Neural cell (in vitro differentiated cells): ENCODE data around the gene GPATCH4.

Experiments used
- EZH2 ChIP-seq: fragments of 200-600, 300-800 bp; shearing (Covaris generic), sonication (generic); IDR thresholded peaks from 2 replicates; pipeline ENCODE4 v1.6.1; 2014; ENCODE audit warnings: antibody characterized with exemption, low read length, borderline replicate concordance, mild to moderate bottlenecking; ENCODE audit not compliant: insufficient read depth, poor library complexity, severe bottlenecking
- MXI1 ChIP-seq: fragments of 450-650 bp; conservative IDR thresholded peaks from 2 replicates; pipeline ENCODE4 v1.6.1; 2014; ENCODE audit warnings: antibody characterized with exemption, mild to moderate bottlenecking; ENCODE audit not compliant: poor library complexity, severe bottlenecking
- POLR2AphosphoS5 ChIP-seq: IDR thresholded peaks from 2 replicates; pipeline ENCODE4 v1.6.1; 2012
- SMC3 ChIP-seq: fragments of 450-650 bp; conservative IDR thresholded peaks from 2 replicates; pipeline ENCODE4 v1.6.1; 2014; ENCODE audit warnings: antibody characterized with exemption, mild to moderate bottlenecking, moderate library complexity; ENCODE audit not compliant: poor library complexity
- TAF1 ChIP-seq: IDR thresholded peaks from 2 replicates; pipeline ENCODE4 v1.6.1; 2012; ENCODE audit warnings: low read depth
- TF ChIP-seq, protein P1 (sequence below): fragments of 450-650 bp; IDR thresholded peaks from 2 replicates; pipeline ENCODE4 v1.5.1; 2014; ENCODE audit warnings: antibody characterized with exemption, mild to moderate bottlenecking, moderate library complexity; ENCODE audit not compliant: poor library complexity, severe bottlenecking

DNA sequence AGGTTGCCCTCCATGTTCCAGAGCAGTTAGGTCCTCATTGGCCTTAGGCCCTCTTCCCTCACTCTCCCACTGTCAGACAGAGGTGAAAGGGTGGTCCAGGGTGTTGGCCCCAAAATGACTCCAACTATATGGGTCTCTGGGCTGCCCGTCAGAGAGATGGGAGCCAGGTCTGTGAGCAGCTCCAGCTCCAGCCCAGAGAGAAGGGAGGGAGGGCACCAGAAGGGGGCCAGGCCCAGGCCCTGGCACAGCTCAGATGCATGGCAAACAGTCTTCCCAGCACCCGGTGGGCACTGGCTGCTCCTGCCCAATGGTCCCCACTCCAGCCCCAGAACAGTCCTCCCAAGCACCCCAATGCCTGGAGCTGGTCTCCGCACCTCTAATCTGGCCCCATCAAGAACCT is 42.9 kb upstream of the GPATCH4 start:
- TF ChIP-seq TAF1 (no peak), EZH2 (no peak), MXI1 (no peak), POLR2AphosphoS5 (no peak), SMC3 (no peak)
- TF ChIP-seq, protein P1, sequence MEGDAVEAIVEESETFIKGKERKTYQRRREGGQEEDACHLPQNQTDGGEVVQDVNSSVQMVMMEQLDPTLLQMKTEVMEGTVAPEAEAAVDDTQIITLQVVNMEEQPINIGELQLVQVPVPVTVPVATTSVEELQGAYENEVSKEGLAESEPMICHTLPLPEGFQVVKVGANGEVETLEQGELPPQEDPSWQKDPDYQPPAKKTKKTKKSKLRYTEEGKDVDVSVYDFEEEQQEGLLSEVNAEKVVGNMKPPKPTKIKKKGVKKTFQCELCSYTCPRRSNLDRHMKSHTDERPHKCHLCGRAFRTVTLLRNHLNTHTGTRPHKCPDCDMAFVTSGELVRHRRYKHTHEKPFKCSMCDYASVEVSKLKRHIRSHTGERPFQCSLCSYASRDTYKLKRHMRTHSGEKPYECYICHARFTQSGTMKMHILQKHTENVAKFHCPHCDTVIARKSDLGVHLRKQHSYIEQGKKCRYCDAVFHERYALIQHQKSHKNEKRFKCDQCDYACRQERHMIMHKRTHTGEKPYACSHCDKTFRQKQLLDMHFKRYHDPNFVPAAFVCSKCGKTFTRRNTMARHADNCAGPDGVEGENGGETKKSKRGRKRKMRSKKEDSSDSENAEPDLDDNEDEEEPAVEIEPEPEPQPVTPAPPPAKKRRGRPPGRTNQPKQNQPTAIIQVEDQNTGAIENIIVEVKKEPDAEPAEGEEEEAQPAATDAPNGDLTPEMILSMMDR, result no peak
